ENCODE results near the gene GNPAT. TPM values are rescaled to one million over a fixed set of nuclear protein-coding genes. Genes with fewer than 3 reads are reported as not detected.

Gene GNPAT
- total RNA-seq, 2 donors from 2014 or later: 30.8 to 53.2 TPM

- H3K27ac ChIP-seq: no peak overlapping the region
- peaks cover 21% of the 10 kb centered on the region for H3K36me3 ChIP-seq
- H3K4me1 ChIP-seq: no peaks in the 10 kb centered on the region
- H3K27me3 ChIP-seq: no peaks in the 10 kb centered on the region
- no peak overlapping the region for H3K4me3 ChIP-seq
- no peaks in the 10 kb centered on the region for H3K9me3 ChIP-seq
- TF ChIP-seq CTCF (IDR thresholded peaks at IDR 0.05): no peak
- no peak for DNase-seq (ENCODE audit: low spot score)
Observed at GRCh38 chr1:231219422-231220401, 21.3 kb upstream of the GNPAT start.

- Histone ChIP-seq H3K27me3 (no peaks in the 10 kb centered on the region), H3K4me3 (no peak overlapping the region), H3K4me1 (no peaks in the 10 kb centered on the region), H3K36me3 (peaks cover 32% of the 10 kb centered on the region), H3K27ac (no peak overlapping the region), H3K9me3 (no peaks in the 10 kb centered on the region)
- no peak for DNase-seq (ENCODE audit: low spot score)
- no peak for TF ChIP-seq CTCF (IDR thresholded peaks at IDR 0.05)
Observed at GRCh38 chr1:231220801-231221200, 20.2 kb upstream of the GNPAT start.

- DNase-seq (ENCODE audit: low spot score): no peak
- Histone ChIP-seq H3K4me1 (no peaks in the 10 kb centered on the region), H3K27me3 (no peaks in the 10 kb centered on the region), H3K4me3 (no peak overlapping the region), H3K36me3 (peaks cover 48% of the 10 kb centered on the region), H3K9me3 (no peaks in the 10 kb centered on the region), H3K27ac (no peak overlapping the region)
- TF ChIP-seq CTCF (IDR thresholded peaks at IDR 0.05): no peak
Observed at GRCh38 chr1:231226156-231226555, 14.9 kb upstream of the GNPAT start.

GRCh38 chr1:231231511-231231910, 9.5 kb upstream of the GNPAT start:
- Histone ChIP-seq H3K4me3 (no peak overlapping the region), H3K36me3 (peaks cover 10% of the 10 kb centered on the region), H3K27ac (no peak overlapping the region), H3K9me3 (no peaks in the 10 kb centered on the region), H3K4me1 (peaks cover 0 to 2% of the 10 kb centered on the region in 2 donors), H3K27me3 (no peaks in the 10 kb centered on the region)
- TF ChIP-seq CTCF (IDR thresholded peaks at IDR 0.05): no peak
- no peak for DNase-seq (ENCODE audit: low spot score)

- Histone ChIP-seq H3K27me3 (no peaks in the 10 kb centered on the region), H3K36me3 (peaks cover 20% of the 10 kb centered on the region), H3K4me3 (no peak overlapping the region), H3K9me3 (no peaks in the 10 kb centered on the region), H3K4me1 (peaks cover 0 to 8% of the 10 kb centered on the region in 2 donors), H3K27ac (no peak overlapping the region)
- no peak for DNase-seq (ENCODE audit: low spot score)
- TF ChIP-seq CTCF (IDR thresholded peaks at IDR 0.05): no peak
Observed at GRCh38 chr1:231232870-231233734, 7.9 kb upstream of the GNPAT start.

Measured in right atrium auricular region (tissue), 2 donors.